WTC11 (cell line): ENCODE data around the gene MTA2. TPM values are rescaled to one million over a fixed set of nuclear protein-coding genes. Genes with fewer than 3 reads are reported as not detected.

Experiments
- ATAC-seq: fragments of 200-7000 bp; cut with Tn5 transposase; 2 replicates; pipeline ENCODE4 v1.10.0; 2021; ENCODE audit warnings: mild to moderate bottlenecking, moderate library complexity
- Bru-seq: library from RNA; stranded (reverse); fragments of 400-500 nt; gene quantifications from one replicate; lab custom pipeline; 2021; lab: Mats Ljungman, UMichigan
- CTCF ChIA-PET: fragments of 300-600 bp; sonication (Branson Sonifier 250); formaldehyde crosslinking; loops from one replicate; lab custom pipeline; 2021; ENCODE audit warnings: antibody characterized with exemption; lab: Charles Lee
- POLR2A ChIA-PET: fragments of 350-600 bp; sonication (Branson Sonifier 250); formaldehyde crosslinking; loops from one replicate; lab custom pipeline; 2021; ENCODE audit warnings: antibody characterized with exemption; lab: Charles Lee
- DNase-seq: peaks from one replicate; pipeline ENCODE4 v3.0.0; 2021; ENCODE audit warnings: low spot score
- H3K27ac Mint-ChIP-seq: 2 replicates; pipeline ENCODE4 v1.8.0; 2021; ENCODE audit warnings: mixed read lengths
- H3K27me3 Mint-ChIP-seq: 2 replicates; pipeline ENCODE4 v1.8.0; 2021; ENCODE audit warnings: low read depth, mild to moderate bottlenecking, moderate library complexity, mixed read lengths
- H3K36me3 Mint-ChIP-seq: 2 replicates; pipeline ENCODE4 v1.8.0; 2021; ENCODE audit warnings: mixed read lengths
- H3K4me1 Mint-ChIP-seq: 2 replicates; pipeline ENCODE4 v1.8.0; 2022; ENCODE audit warnings: mixed read lengths
- H3K4me3 Mint-ChIP-seq: 2 replicates; pipeline ENCODE4 v1.8.0; 2021; ENCODE audit warnings: mild to moderate bottlenecking, moderate library complexity, mixed read lengths
- H3K9me3 Mint-ChIP-seq: 2 replicates; pipeline ENCODE4 v1.8.0; 2021; ENCODE audit warnings: mixed read lengths
- AFF4 ChIP-seq: sonication (generic); formaldehyde crosslinking; IDR thresholded peaks from 2 replicates; pipeline ENCODE4 v1.8.1; 2023; ENCODE audit warnings: mild to moderate bottlenecking, missing genetic modification reagents, borderline replicate concordance
- ELF4 ChIP-seq: sonication (generic); formaldehyde crosslinking; IDR thresholded peaks from 2 replicates; pipeline ENCODE4 v1.8.1; 2022; ENCODE audit warnings: low read depth, mild to moderate bottlenecking, moderate library complexity, missing genetic modification reagents
- ETV6 ChIP-seq: sonication (generic); formaldehyde crosslinking; IDR thresholded peaks from 2 replicates; pipeline ENCODE4 v1.8.1; 2022; ENCODE audit warnings: mild to moderate bottlenecking, missing genetic modification reagents
- FOXP1 ChIP-seq: sonication (generic); formaldehyde crosslinking; IDR thresholded peaks from 2 replicates; pipeline ENCODE4 v1.8.0; 2022; ENCODE audit warnings: missing genetic modification reagents, mild to moderate bottlenecking, moderate library complexity, borderline replicate concordance
- GABPB1 ChIP-seq: sonication (generic); formaldehyde crosslinking; IDR thresholded peaks from 2 replicates; pipeline ENCODE4 v1.8.1; 2023; ENCODE audit warnings: mild to moderate bottlenecking, missing genetic modification reagents
- GTF2I ChIP-seq: fragments of 250-450 bp; sonication (Bioruptor Pico); conservative IDR thresholded peaks from 2 replicates; pipeline ENCODE4 v1.4.0; 2021; ENCODE audit warnings: mild to moderate bottlenecking
- JUN ChIP-seq: sonication (generic); formaldehyde crosslinking; IDR thresholded peaks from 2 replicates; pipeline ENCODE4 v1.8.0; 2023; ENCODE audit warnings: mild to moderate bottlenecking, missing genetic modification reagents
- MAX ChIP-seq: sonication (generic); formaldehyde crosslinking; IDR thresholded peaks from 2 replicates; pipeline ENCODE4 v1.8.0; 2022; ENCODE audit warnings: mild to moderate bottlenecking, missing genetic modification reagents
- PRDM15 ChIP-seq: sonication (generic); formaldehyde crosslinking; IDR thresholded peaks from 2 replicates; pipeline ENCODE4 v1.8.0; 2022; ENCODE audit warnings: missing genetic modification reagents
- RORB ChIP-seq: fragments of 250-450 bp; sonication (Bioruptor Pico); IDR thresholded peaks from 2 replicates; pipeline ENCODE4 v1.9.0; 2021; ENCODE audit warnings: mild to moderate bottlenecking
- SMAD3 ChIP-seq: sonication (generic); formaldehyde crosslinking; IDR thresholded peaks from 2 replicates; pipeline ENCODE4 v1.8.0; 2022; ENCODE audit warnings: missing genetic modification reagents, mild to moderate bottlenecking, borderline replicate concordance
- SMAD4 ChIP-seq: sonication (generic); formaldehyde crosslinking; IDR thresholded peaks from 2 replicates; pipeline ENCODE4 v1.8.0; 2022; ENCODE audit warnings: mild to moderate bottlenecking, missing genetic modification reagents
- SP1 ChIP-seq: sonication (generic); formaldehyde crosslinking; conservative IDR thresholded peaks from 2 replicates; pipeline ENCODE4 v1.8.1; 2022; ENCODE audit warnings: missing genetic modification reagents
- USF2 ChIP-seq: sonication (generic); formaldehyde crosslinking; IDR thresholded peaks from 2 replicates; pipeline ENCODE4 v1.8.1; 2023; ENCODE audit warnings: mild to moderate bottlenecking, missing genetic modification reagents, moderate library complexity
- ZNF416 ChIP-seq: fragments of 250-450 bp; sonication (Bioruptor Pico); IDR thresholded peaks from 2 replicates; pipeline ENCODE4 v1.9.0; 2021; ENCODE audit warnings: mild to moderate bottlenecking, inconsistent platforms
- long read RNA-seq, 3 experiments: library from RNA in 1 of 3; library from capped mRNA in 1 of 3; library from polyadenylated mRNA in 1 of 3; unstranded in 2 of 3; stranded (forward) in 1 of 3; transcript quantifications; one replicate each; pipeline ENCODE4 v2.0.0, GENCODE V29; 2021
- total RNA-seq: library from RNA; stranded (reverse); gene quantifications from 3 replicates; pipeline ENCODE4 v1.2.3, GENCODE V29; 2021
- TF ChIP-seq, protein P1 (sequence below): sonication (generic); formaldehyde crosslinking; IDR thresholded peaks from 2 replicates; pipeline ENCODE4 v1.8.0; 2023; ENCODE audit warnings: missing genetic modification reagents
- TF ChIP-seq, protein P2 (sequence below): sonication (generic); formaldehyde crosslinking; IDR thresholded peaks from 2 replicates; pipeline ENCODE4 v1.8.1; 2022; ENCODE audit warnings: missing genetic modification reagents, borderline replicate concordance
- TF ChIP-seq, protein P3 (sequence below): sonication (generic); formaldehyde crosslinking; IDR thresholded peaks from 2 replicates; pipeline ENCODE4 v1.8.0; 2022; ENCODE audit warnings: mild to moderate bottlenecking, missing genetic modification reagents
- TF ChIP-seq, protein P4 (sequence below): sonication (generic); formaldehyde crosslinking; IDR thresholded peaks from 2 replicates; pipeline ENCODE4 v1.8.1; 2022; ENCODE audit warnings: mild to moderate bottlenecking, missing genetic modification reagents, moderate library complexity, borderline replicate concordance

Gene MTA2
- 101 to 115 TPM (median 103 TPM) in 3 replicates for total RNA-seq
- percentile 86 among the genes with signal in this experiment for Bru-seq, nascent RNA
- long read RNA-seq, experiment 1, transcript MTA2-201 (18 exons, 3,058 nt): major isoform, 79 of 100 reads
- long read RNA-seq, experiment 1, partial matches to known transcripts: 9 of 100 reads
- long read RNA-seq, experiment 1, other reads (novel, unspliced or antisense): 12 of 100 reads
- long read RNA-seq, experiment 2, transcript MTA2-201 (18 exons, 3,058 nt): major isoform, 8 of 43 reads
- long read RNA-seq, experiment 2, partial matches to known transcripts: 14 of 43 reads
- long read RNA-seq, experiment 2, other reads (novel, unspliced or antisense): 20 of 43 reads
- long read RNA-seq, experiment 3, partial matches to known transcripts: 3 of 3 reads
- long read RNA-seq, experiment 3, other reads (novel, unspliced or antisense): 0 of 3 reads

- peak; percentile 99 for DNase-seq
- no peaks in the 10 kb centered on the region for H3K9me3 Mint-ChIP-seq
- H3K36me3 Mint-ChIP-seq: peaks cover 40% of the 10 kb centered on the region
- peak within 1 kb of the TSS; percentile 98 for H3K27ac Mint-ChIP-seq
- ChIA-PET CTCF (interaction anchor here (0.6 to 8.9 kb wide), 13 partner anchors 9 to 207 kb away, joined by 3 to 74 read pairs (median 5); partner anchors contain the start of genes B3GAT3, EEF1G, EML3 and HNRNPUL2), POLR2A (interaction anchor here (0.6 to 3.1 kb wide), 17 partner anchors 10 to 251 kb away, joined by 3 to 53 read pairs (median 4); partner anchors contain the start of genes B3GAT3, BSCL2, C11orf98 and CSKMT)
- peak; percentile 87 for ATAC-seq
- peaks cover 26% of the 10 kb centered on the region for H3K27me3 Mint-ChIP-seq
- H3K4me1 Mint-ChIP-seq: peaks cover 46% of the 10 kb centered on the region
- peak within 1 kb of the TSS; percentile 91 for H3K4me3 Mint-ChIP-seq
- TF ChIP-seq, protein P1, sequence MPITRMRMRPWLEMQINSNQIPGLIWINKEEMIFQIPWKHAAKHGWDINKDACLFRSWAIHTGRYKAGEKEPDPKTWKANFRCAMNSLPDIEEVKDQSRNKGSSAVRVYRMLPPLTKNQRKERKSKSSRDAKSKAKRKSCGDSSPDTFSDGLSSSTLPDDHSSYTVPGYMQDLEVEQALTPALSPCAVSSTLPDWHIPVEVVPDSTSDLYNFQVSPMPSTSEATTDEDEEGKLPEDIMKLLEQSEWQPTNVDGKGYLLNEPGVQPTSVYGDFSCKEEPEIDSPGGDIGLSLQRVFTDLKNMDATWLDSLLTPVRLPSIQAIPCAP (CRISPR knock-in tag): no peak
- no peak for TF ChIP-seq JUN
- TF ChIP-seq AFF4 (CRISPR knock-in tag): no peak
- TF ChIP-seq GTF2I (CRISPR knock-in tag): no peak
- no peak for TF ChIP-seq ELF4
- TF ChIP-seq, protein P2, sequence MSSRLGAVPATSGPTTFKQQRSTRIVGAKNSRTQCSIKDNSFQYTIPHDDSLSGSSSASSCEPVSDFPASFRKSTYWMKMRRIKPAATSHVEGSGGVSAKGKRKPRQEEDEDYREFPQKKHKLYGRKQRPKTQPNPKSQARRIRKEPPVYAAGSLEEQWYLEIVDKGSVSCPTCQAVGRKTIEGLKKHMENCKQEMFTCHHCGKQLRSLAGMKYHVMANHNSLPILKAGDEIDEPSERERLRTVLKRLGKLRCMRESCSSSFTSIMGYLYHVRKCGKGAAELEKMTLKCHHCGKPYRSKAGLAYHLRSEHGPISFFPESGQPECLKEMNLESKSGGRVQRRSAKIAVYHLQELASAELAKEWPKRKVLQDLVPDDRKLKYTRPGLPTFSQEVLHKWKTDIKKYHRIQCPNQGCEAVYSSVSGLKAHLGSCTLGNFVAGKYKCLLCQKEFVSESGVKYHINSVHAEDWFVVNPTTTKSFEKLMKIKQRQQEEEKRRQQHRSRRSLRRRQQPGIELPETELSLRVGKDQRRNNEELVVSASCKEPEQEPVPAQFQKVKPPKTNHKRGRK (CRISPR knock-in tag): no peak
- TF ChIP-seq, protein P3, sequence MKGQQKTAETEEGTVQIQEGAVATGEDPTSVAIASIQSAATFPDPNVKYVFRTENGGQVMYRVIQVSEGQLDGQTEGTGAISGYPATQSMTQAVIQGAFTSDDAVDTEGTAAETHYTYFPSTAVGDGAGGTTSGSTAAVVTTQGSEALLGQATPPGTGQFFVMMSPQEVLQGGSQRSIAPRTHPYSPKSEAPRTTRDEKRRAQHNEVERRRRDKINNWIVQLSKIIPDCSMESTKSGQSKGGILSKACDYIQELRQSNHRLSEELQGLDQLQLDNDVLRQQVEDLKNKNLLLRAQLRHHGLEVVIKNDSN (CRISPR knock-in tag): peak; percentile 41; the same call in 1 of the 2 replicates
- TF ChIP-seq RORB (CRISPR knock-in tag): no peak
- peak; percentile 75 for TF ChIP-seq SP1 (CRISPR knock-in tag)
- TF ChIP-seq ETV6 (CRISPR knock-in tag): 0 out of 2 replicates have a peak, but pooled peaks have one; percentile 25
- TF ChIP-seq MAX (CRISPR knock-in tag): no peak; the same call in 1 of the 2 replicates
- TF ChIP-seq SMAD3 (CRISPR knock-in tag): no peak
- TF ChIP-seq ZNF416 (CRISPR knock-in tag): peak; percentile 74; the same call in 1 of the 2 replicates
- no peak; the same call in 1 of the 2 replicates for TF ChIP-seq GABPB1 (CRISPR knock-in tag)
- no peak for TF ChIP-seq SMAD4 (CRISPR knock-in tag)
- peak; percentile 91 for TF ChIP-seq FOXP1 (CRISPR knock-in tag)
- no peak for TF ChIP-seq PRDM15
- TF ChIP-seq, protein P4, sequence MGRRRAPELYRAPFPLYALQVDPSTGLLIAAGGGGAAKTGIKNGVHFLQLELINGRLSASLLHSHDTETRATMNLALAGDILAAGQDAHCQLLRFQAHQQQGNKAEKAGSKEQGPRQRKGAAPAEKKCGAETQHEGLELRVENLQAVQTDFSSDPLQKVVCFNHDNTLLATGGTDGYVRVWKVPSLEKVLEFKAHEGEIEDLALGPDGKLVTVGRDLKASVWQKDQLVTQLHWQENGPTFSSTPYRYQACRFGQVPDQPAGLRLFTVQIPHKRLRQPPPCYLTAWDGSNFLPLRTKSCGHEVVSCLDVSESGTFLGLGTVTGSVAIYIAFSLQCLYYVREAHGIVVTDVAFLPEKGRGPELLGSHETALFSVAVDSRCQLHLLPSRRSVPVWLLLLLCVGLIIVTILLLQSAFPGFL (CRISPR knock-in tag): 0 out of 2 replicates have a peak, but pooled peaks have one; percentile 34
- no peak for TF ChIP-seq USF2 (CRISPR knock-in tag)
These were observed at the start of gene MTA2 for GRCh38 chr11:62601372-62602140. TSS of gene MTA2 (minus strand) at chr11:62601865. CDS start at chr11:62601450, 415 bp downstream.
